ENCODE results near the gene EEF1A2.

Gene EEF1A2

DNA sequence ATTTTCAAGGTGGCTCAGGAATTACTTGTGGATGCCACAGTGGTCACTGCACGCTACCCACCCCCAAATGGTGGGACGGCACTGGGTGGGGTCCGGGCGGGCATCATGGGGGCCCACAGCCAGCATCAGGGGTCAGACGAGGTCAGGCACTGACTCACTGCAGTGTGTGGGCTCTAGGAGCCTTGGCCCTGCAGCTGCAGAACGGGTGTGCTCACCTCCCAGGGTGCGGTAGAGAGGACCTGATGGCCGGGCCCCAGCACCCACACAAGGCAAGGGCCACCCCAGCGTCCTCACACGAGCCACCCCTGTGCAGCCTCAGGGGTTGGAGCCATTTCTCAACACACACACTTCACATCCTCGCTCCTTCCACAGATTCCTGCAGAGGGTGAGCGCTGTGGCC lies 60.8 kb downstream of the EEF1A2 start:
- H3K4me3 ChIP-seq (ENCODE audit: low read length) = no peak overlapping the region
- TF ChIP-seq ZNF274 (IDR thresholded peaks at IDR 0.05; ENCODE audit: low read depth, low read length) = no peak
